ENCODE results near the gene EMC1.
"Not testable (repeated sequence)": the region's sequence is repeated elsewhere in the genome, so short reads cannot be mapped to it uniquely, and the experiment has no call there.

EMC1 gene

GRCh38 chr1:19189270-19189669, 62.1 kb downstream of the EMC1 start:
- DNase-seq (ENCODE audit: low spot score) = no peak

GRCh38 chr1:19187852-19188251, 63.5 kb downstream of the EMC1 start:
- no peak for DNase-seq (ENCODE audit: low spot score)

- no peak for DNase-seq (ENCODE audit: low spot score)
Measured at GRCh38 chr1:19186001-19186400, 65.3 kb downstream of the EMC1 start.

GRCh38 chr1:19182223-19182622, 69.1 kb downstream of the EMC1 start:
- DNase-seq (ENCODE audit: low spot score) = no peak

- not testable (repeated sequence) for DNase-seq (ENCODE audit: low spot score)
Measured at GRCh38 chr1:19180265-19180657, 71.1 kb downstream of the EMC1 start.

GRCh38 chr1:19179597-19180264, 71.6 kb downstream of the EMC1 start:
- no peak for DNase-seq (ENCODE audit: low spot score)

GRCh38 chr1:19178734-19179398, 72.5 kb downstream of the EMC1 start:
- no peak for DNase-seq (ENCODE audit: low spot score)

- DNase-seq (ENCODE audit: low spot score) = no peak
Measured at GRCh38 chr1:19177811-19178210, 73.5 kb downstream of the EMC1 start.

- no peak for DNase-seq (ENCODE audit: low spot score)
Measured at GRCh38 chr1:19169642-19170041, 81.7 kb downstream of the EMC1 start.

GRCh38 chr1:19167140-19167539, 84.2 kb downstream of the EMC1 start:
- no peak for DNase-seq (ENCODE audit: low spot score)

GRCh38 chr1:19166066-19166465, 85.3 kb downstream of the EMC1 start:
- no peak for DNase-seq (ENCODE audit: low spot score)

Data from left forelimb (tissue), 1 donor.